IgD-negative memory B cell (primary cell): ENCODE data around the gene ZKSCAN1. TPM values are rescaled to one million over a fixed set of nuclear protein-coding genes. Genes with fewer than 3 reads are reported as not detected.

Experiments
- H3K27ac Mint-ChIP-seq, 3 donors: one replicate each; pipeline ENCODE4 v1.8.0; 2020 to 2022; ENCODE audit warnings: mild to moderate bottlenecking in 3 of 3, mixed read lengths in 3 of 3, moderate library complexity in 1 of 3
- H3K27me3 Mint-ChIP-seq: one replicate; pipeline ENCODE4 v1.8.0; 2021; ENCODE audit warnings: mixed read lengths
- H3K36me3 Mint-ChIP-seq: one replicate; pipeline ENCODE4 v1.8.0; 2020; ENCODE audit warnings: mild to moderate bottlenecking, mixed read lengths
- H3K4me1 Mint-ChIP-seq, 3 donors: one replicate each; pipeline ENCODE4 v1.8.0; 2020 to 2022; ENCODE audit warnings: mixed read lengths in 3 of 3, mild to moderate bottlenecking in 1 of 3
- H3K4me3 Mint-ChIP-seq, 4 donors: one replicate each; pipeline ENCODE4 v1.8.0; 2020 to 2022; ENCODE audit warnings: mild to moderate bottlenecking in 4 of 4, mixed read lengths in 4 of 4, moderate library complexity in 3 of 4
- H3K9me3 Mint-ChIP-seq, 3 donors: one replicate each; pipeline ENCODE4 v1.8.0; 2020 to 2021; ENCODE audit warnings: mixed read lengths in 3 of 3, mild to moderate bottlenecking in 1 of 3
- polyA plus RNA-seq: library from polyadenylated mRNA; unstranded; fragments of 300-500 nt; fragmentation: Illumina TruSeq; gene quantifications from one replicate; pipeline ENCODE4 v1.2.3, GENCODE V29; 2021

The ZKSCAN1 gene
- polyA plus RNA-seq, 1 donor from 2014 or later: 35.3 TPM

DNA sequence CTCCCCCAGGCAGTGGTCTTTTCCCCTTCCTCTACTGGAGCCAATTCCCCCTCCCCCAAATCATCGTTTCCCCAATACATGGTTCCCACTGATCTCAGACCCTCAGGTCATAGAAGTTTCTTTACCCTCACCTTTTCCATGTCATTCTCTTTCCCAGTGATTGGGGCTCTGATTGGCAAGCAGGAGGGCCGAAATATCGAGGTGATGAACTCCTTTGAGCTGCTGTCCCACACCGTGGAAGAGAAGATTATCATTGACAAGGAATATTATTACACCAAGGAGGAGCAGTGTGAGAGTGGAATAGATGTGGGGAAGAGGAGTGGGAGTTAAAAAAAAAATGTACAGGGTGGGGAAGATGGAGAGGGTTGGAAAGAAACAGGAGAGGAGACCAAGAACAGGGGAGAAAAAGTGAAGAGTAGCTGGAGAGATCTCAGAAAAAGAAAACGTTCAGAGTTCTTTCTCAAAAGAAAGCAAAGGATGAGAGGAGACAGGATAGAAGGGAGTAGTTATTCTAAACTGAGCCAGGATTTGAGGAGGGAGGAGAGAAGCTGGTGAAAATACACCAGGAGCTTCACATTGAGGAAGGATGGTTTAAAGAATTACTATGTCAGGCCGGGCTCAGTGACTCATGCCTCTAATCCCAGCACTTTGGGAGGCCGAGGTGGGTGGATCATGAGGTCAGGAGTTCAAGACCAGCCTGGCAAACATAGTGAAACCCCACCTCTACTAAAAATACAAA, 74.2 kb downstream of the ZKSCAN1 start:
- Mint-ChIP-seq H3K36me3 (no peaks in the 10 kb centered on the region), H3K4me3 (peak overlapping the region; percentile 84 to 95 (median 94)), H3K4me1 (peaks cover 10 to 20% (median 14%) of the 10 kb centered on the region in 3 donors), H3K27ac (peak overlapping the region; percentile 94 to 99 (median 95)), H3K27me3 (peaks cover 2% of the 10 kb centered on the region), H3K9me3 (no peaks in the 10 kb centered on the region)

DNA sequence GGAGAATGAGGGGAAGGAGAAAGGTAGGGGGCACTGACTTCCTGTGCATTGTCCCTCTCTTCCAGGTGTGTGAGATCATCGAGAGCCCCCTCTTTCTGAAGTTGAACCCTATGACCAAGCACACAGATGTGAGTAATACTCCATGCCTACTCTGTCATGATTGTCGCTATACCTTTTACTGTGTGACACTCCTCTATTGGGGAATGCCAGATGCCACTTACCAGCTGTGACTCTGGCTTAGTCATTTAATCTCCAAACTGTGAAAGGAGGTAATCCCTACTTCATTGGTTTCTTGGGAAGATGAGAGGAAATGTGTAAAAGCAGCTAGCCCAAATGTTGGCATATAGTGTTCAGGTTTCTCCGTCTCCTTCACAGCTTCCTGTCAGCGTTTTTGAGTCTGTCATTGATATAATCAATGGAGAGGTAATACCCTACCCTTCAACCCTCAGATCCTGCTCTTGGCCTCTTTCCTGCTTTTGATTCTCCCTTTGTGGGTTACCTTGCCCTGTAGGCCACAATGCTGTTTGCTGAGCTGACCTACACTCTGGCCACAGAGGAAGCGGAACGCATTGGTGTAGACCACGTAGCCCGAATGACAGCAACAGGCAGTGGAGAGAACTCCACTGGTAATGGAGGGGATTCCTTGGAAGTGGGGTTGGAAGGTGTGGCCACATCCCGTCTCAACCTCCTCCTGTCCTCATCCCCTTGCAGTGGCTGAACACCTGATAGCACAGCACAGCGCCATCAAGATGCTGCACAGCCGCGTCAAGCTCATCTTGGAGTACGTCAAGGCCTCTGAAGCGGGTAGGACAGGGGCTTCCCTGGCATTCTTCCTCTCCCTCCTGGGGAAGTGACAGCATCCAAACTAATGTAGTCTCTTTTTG, 75.4 kb downstream of the ZKSCAN1 start:
- H3K36me3 Mint-ChIP-seq: no peaks in the 10 kb centered on the region
- peaks cover 8 to 20% (median 16%) of the 10 kb centered on the region in 3 donors for H3K4me1 Mint-ChIP-seq
- H3K27ac Mint-ChIP-seq: peak overlapping the region in 1 of 3 donors; percentile 99
- H3K27me3 Mint-ChIP-seq: peaks cover 2% of the 10 kb centered on the region
- H3K4me3 Mint-ChIP-seq: peak overlapping the region in 2 of 4 donors; percentile 42 to 93
- no peaks in the 10 kb centered on the region for H3K9me3 Mint-ChIP-seq

Other genes starting within 250 kb of the ZKSCAN1 start
- gene CYP3A4, start 231.4 kb upstream of the ZKSCAN1 start, polyA plus RNA-seq: not detected
- not detected for gene CYP3A43, start 187.6 kb upstream of the ZKSCAN1 start, polyA plus RNA-seq
- gene OR2AE1, start 138.6 kb upstream of the ZKSCAN1 start, polyA plus RNA-seq: not detected
- 30.2 TPM for gene TRIM4, start 96.1 kb upstream of the ZKSCAN1 start, polyA plus RNA-seq
- gene GJC3, start 86.0 kb upstream of the ZKSCAN1 start, polyA plus RNA-seq: not detected
- not detected for gene AZGP1, start 39.6 kb upstream of the ZKSCAN1 start, polyA plus RNA-seq
- gene ZSCAN21, start 34.2 kb downstream of the ZKSCAN1 start, polyA plus RNA-seq: 9.9 TPM
- gene ZNF3, start 66.1 kb downstream of the ZKSCAN1 start, polyA plus RNA-seq: 31.7 TPM
- gene COPS6, start 73.4 kb downstream of the ZKSCAN1 start, polyA plus RNA-seq: 121 TPM
- 33.4 TPM for gene MCM7, start 85.8 kb downstream of the ZKSCAN1 start, polyA plus RNA-seq
- gene AP4M1, start 86.0 kb downstream of the ZKSCAN1 start, polyA plus RNA-seq: 4.5 TPM
- 31.5 TPM for gene TAF6, start 103.8 kb downstream of the ZKSCAN1 start, polyA plus RNA-seq
- gene CNPY4, start 104.0 kb downstream of the ZKSCAN1 start, polyA plus RNA-seq: 4.5 TPM
- 1.4 TPM for gene MBLAC1, start 111.4 kb downstream of the ZKSCAN1 start, polyA plus RNA-seq
- gene LAMTOR4, start 133.3 kb downstream of the ZKSCAN1 start, polyA plus RNA-seq: 443 TPM
- gene TRAPPC14, start 143.1 kb downstream of the ZKSCAN1 start, polyA plus RNA-seq: 6.3 TPM
- gene GAL3ST4, start 153.0 kb downstream of the ZKSCAN1 start, polyA plus RNA-seq: 0.38 TPM
- gene GPC2, start 161.8 kb downstream of the ZKSCAN1 start, polyA plus RNA-seq: 0.23 TPM
- 61.5 TPM for gene STAG3, start 162.3 kb downstream of the ZKSCAN1 start, polyA plus RNA-seq
- 94.5 TPM for gene PVRIG, start 204.4 kb downstream of the ZKSCAN1 start, polyA plus RNA-seq